ENCODE results near the gene PNPLA4. TPM values are rescaled to one million over a fixed set of nuclear protein-coding genes. Genes with fewer than 3 reads are reported as not detected.
A peak's percentile ranks its signal among the peaks of the same experiment; 100 is the strongest.

The PNPLA4 gene
- total and polyA plus RNA-seq, 4 donors: 15.8 to 22.6 (median 19.2) TPM

GRCh38 chrX:7891928-7892327 is 35.3 kb downstream of the PNPLA4 start:
- no peaks in the 10 kb centered on the region for H3K36me3 ChIP-seq (ENCODE audit: control insufficient read depth, insufficient read depth, low read length)
- 87% methylated on average over 9 of the region's 9 CpGs for WGBS (ENCODE audit: insufficient coverage)
- no peak overlapping the region for H3K4me3 ChIP-seq (ENCODE audit: low read depth, low read length)
- H3K27ac ChIP-seq (ENCODE audit: low read depth, low read length): no peak overlapping the region
- H3K4me1 ChIP-seq (ENCODE audit: control insufficient read depth, insufficient read depth, low read length): no peaks in the 10 kb centered on the region
- no peaks in the 10 kb centered on the region for H3K9me3 ChIP-seq (ENCODE audit: control insufficient read depth, insufficient read depth, low read length)
- DNase-seq (ENCODE audit: low read depth in 4 of 6, low spot score in 6 of 6): no peak
- H3K27me3 ChIP-seq (ENCODE audit: control insufficient read depth, insufficient read depth, low read length): no peaks in the 10 kb centered on the region

GRCh38 chrX:7889680-7890079 is 37.5 kb downstream of the PNPLA4 start:
- DNase-seq (ENCODE audit: low read depth in 4 of 6, low spot score in 6 of 6): no peak
- Histone ChIP-seq H3K4me3 (ENCODE audit: low read depth, low read length) (no peak overlapping the region), H3K9me3 (ENCODE audit: control insufficient read depth, insufficient read depth, low read length) (no peaks in the 10 kb centered on the region), H3K4me1 (ENCODE audit: control insufficient read depth, insufficient read depth, low read length) (no peaks in the 10 kb centered on the region), H3K27ac (ENCODE audit: low read depth, low read length) (no peak overlapping the region), H3K36me3 (ENCODE audit: control insufficient read depth, insufficient read depth, low read length) (no peaks in the 10 kb centered on the region), H3K27me3 (ENCODE audit: control insufficient read depth, insufficient read depth, low read length) (no peaks in the 10 kb centered on the region)
- no CpG with 5 or more reads among the region's 2 CpGs for WGBS (ENCODE audit: insufficient coverage)

- no CpG with 5 or more reads among the region's 2 CpGs for WGBS (ENCODE audit: insufficient coverage)
- Histone ChIP-seq H3K4me1 (ENCODE audit: control insufficient read depth, insufficient read depth, low read length) (no peaks in the 10 kb centered on the region), H3K4me3 (ENCODE audit: low read depth, low read length) (no peak overlapping the region), H3K27me3 (ENCODE audit: control insufficient read depth, insufficient read depth, low read length) (no peaks in the 10 kb centered on the region), H3K27ac (ENCODE audit: low read depth, low read length) (no peak overlapping the region), H3K36me3 (ENCODE audit: control insufficient read depth, insufficient read depth, low read length) (no peaks in the 10 kb centered on the region), H3K9me3 (ENCODE audit: control insufficient read depth, insufficient read depth, low read length) (no peaks in the 10 kb centered on the region)
- DNase-seq (ENCODE audit: low read depth in 4 of 6, low spot score in 6 of 6): peak in 1 of 6 donors; percentile 46
These were observed 38.1 kb downstream of the PNPLA4 start for GRCh38 chrX:7889135-7889534.

GRCh38 chrX:7876957-7877356 is 50.3 kb downstream of the PNPLA4 start:
- H3K4me3 ChIP-seq (ENCODE audit: low read depth, low read length): no peak overlapping the region
- WGBS (ENCODE audit: insufficient coverage): 100% methylated on average over 2 of the region's 2 CpGs

GRCh38 chrX:7872042-7872441 is 55.2 kb downstream of the PNPLA4 start:
- Histone ChIP-seq H3K4me3 (ENCODE audit: low read depth, low read length) (no peak overlapping the region), H3K4me1 (ENCODE audit: control insufficient read depth, insufficient read depth, low read length) (no peaks in the 10 kb centered on the region), H3K36me3 (ENCODE audit: control insufficient read depth, insufficient read depth, low read length) (no peaks in the 10 kb centered on the region), H3K9me3 (ENCODE audit: control insufficient read depth, insufficient read depth, low read length) (no peaks in the 10 kb centered on the region), H3K27ac (ENCODE audit: low read depth, low read length) (no peak overlapping the region), H3K27me3 (ENCODE audit: control insufficient read depth, insufficient read depth, low read length) (no peaks in the 10 kb centered on the region)
- no peak for DNase-seq (ENCODE audit: low read depth in 4 of 6, low spot score in 6 of 6)
- no CpG with 5 or more reads among the region's 4 CpGs for WGBS (ENCODE audit: insufficient coverage)

More at GRCh38 chrX:7876957-7877356, 50.3 kb downstream of the PNPLA4 start:
- Histone ChIP-seq H3K9me3 (ENCODE audit: control insufficient read depth, insufficient read depth, low read length) (no peaks in the 10 kb centered on the region), H3K4me1 (ENCODE audit: control insufficient read depth, insufficient read depth, low read length) (no peaks in the 10 kb centered on the region), H3K36me3 (ENCODE audit: control insufficient read depth, insufficient read depth, low read length) (no peaks in the 10 kb centered on the region), H3K27ac (ENCODE audit: low read depth, low read length) (no peak overlapping the region), H3K27me3 (ENCODE audit: control insufficient read depth, insufficient read depth, low read length) (peaks cover 2% of the 10 kb centered on the region)
- DNase-seq (ENCODE audit: low read depth in 4 of 6, low spot score in 6 of 6): no peak

GRCh38 chrX:7852166-7852565 is 75.0 kb downstream of the PNPLA4 start:
- WGBS (ENCODE audit: insufficient coverage): 17% methylated on average over 1 of the region's 1 CpG
- DNase-seq (ENCODE audit: low read depth in 4 of 6, low spot score in 6 of 6): no peak

More at GRCh38 chrX:7852166-7852565, 75.0 kb downstream of the PNPLA4 start:
- Histone ChIP-seq H3K9me3 (ENCODE audit: control insufficient read depth, insufficient read depth, low read length) (no peaks in the 10 kb centered on the region), H3K4me3 (ENCODE audit: low read depth, low read length) (no peak overlapping the region), H3K4me1 (ENCODE audit: control insufficient read depth, insufficient read depth, low read length) (no peaks in the 10 kb centered on the region), H3K27me3 (ENCODE audit: control insufficient read depth, insufficient read depth, low read length) (peaks cover 3% of the 10 kb centered on the region), H3K27ac (ENCODE audit: low read depth, low read length) (no peak overlapping the region), H3K36me3 (ENCODE audit: control insufficient read depth, insufficient read depth, low read length) (no peaks in the 10 kb centered on the region)

Small RNAs within 50 kb of the gene (small RNA-seq; reads per million reads assigned to genes)
- gene AC005296.1 (ENCODE audit: low replicate concordance): not detected

Other genes starting within 250 kb of the PNPLA4 start
- not detected for gene VCX, start 84.2 kb downstream of the PNPLA4 start, total RNA-seq
- gene VCX, start 84.2 kb downstream of the PNPLA4 start, polyA plus RNA-seq (ENCODE audit: insufficient read length in 2 of 2): under 1 TPM in 1 of 2 donors, not detected in 1; 0.44 TPM
- not detected for gene VCX2, start 243.9 kb upstream of the PNPLA4 start, total RNA-seq
- not detected for gene VCX2, start 243.9 kb upstream of the PNPLA4 start, polyA plus RNA-seq (ENCODE audit: insufficient read length in 2 of 2)